Right ventricle myocardium superior (tissue), 1 donor: ENCODE data around the gene ARAP1. TPM values are rescaled to one million over a fixed set of nuclear protein-coding genes. Genes with fewer than 3 reads are reported as not detected.

ENCODE experiments used
- ATAC-seq: fragments of 200-7000 bp; cut with Tn5 transposase; one replicate; pipeline ENCODE4 v1.9.1; 2020; ENCODE audit warnings: mild to moderate bottlenecking; ENCODE audit not compliant: poor library complexity
- DNase-seq: peaks from one replicate; pipeline ENCODE4 v3.0.0-alpha.2; 2020
- intact Hi-C: fragments of 100-400 bp; cut with DNase I; formaldehyde crosslinking; loops from one replicate; pipeline ENCODE4 v1.11.2; 2022
- microRNA-seq: library from miRNA; unstranded; fragments of <30 nt; microRNA quantifications from one replicate; pipeline ENCODE4 v1.2.0, GENCODE V29; 2020
- total RNA-seq: library from RNA; stranded (reverse); fragmentation: NEBNext Ultra II Directional; extraction: Animal tissue kit (Norgen Biotek cat#: 25700); gene quantifications from one replicate; pipeline ENCODE4 v1.2.1, GENCODE V29; 2021
- donor health status: DM: no; HTN: yes; CAD: no; lungs with severe emphysema.

Gene ARAP1
- total RNA-seq, 1 donor from 2014 or later = 58.0 TPM

DNA sequence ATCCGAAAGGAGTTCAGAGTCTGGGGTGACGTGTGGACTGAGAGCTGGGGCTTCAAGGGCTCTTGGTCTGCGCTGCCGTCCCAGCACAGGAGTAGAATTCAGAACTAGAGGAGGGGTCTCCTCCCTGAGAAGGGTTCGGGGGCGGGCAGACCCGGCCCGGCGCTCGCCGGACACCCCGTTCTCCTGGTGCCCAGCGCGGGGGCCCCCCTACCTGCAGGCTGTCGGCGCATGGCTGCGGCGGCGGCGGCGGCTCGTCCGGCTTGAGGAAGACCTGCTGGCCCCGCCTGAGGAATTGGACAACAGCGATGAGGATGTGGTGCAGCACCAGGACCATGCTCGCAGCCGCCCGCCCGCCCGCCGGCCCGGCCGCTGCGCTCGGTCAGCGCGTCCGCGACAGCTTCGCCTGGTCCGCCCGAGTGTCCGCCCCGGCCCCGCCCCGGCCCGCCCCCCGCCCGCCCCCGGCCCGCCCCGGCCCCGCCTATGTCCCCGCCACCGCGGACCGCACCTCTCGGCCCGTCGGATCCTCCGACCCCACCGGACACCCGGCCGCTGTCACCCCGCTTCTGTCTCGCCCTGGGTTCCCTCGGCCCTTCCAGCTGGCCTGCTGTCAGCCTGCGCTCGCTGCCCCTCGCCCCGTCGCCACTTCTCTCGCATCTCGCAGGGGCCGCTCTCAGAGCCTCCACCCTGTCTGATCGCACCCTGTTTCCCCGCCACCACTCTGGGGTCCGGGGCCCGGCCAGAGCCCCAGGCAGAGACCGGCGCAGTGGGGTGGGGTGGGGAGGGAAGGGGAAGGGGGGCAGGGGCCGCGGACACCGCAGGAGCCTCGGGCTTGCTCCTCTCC, 109.9 kb downstream of the ARAP1 start:
- intact Hi-C loops = loop anchor here (10.0 kb wide), 1 partner anchor 157 kb away; no protein-coding TSS in a partner anchor
- DNase-seq (peak; percentile 64), ATAC-seq (peak; percentile 85)

DNA sequence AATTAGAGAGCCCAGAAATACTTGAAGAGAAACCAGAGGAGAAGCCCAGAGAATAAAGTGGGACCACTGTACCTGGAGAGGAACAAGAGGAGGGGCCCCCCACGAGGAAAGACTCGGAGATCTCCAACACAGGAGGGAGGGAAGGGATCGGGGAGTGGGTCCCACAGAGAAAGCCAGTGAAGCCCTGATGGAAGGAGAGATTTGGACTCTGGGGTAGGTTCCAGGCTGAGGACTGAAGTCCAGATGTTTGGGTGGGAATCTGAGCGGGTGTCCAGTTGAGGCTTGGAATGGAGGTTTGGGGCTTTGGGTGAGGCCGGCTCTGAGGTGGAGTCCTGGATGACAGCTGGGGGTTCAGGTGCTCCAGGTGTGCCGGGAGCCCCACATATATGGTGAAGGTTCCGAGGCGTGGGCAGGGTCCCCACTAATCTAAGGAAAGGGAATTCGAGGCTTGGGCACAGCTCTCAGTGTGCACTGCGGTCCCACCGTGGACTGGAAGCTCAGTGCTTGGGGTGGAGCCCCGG, 110.6 kb downstream of the ARAP1 start:
- intact Hi-C loops = loop anchor here (10.0 kb wide), 1 partner anchor 157 kb away; no protein-coding TSS in a partner anchor
- ATAC-seq = no peak
- DNase-seq = peak; percentile 49

DNA sequence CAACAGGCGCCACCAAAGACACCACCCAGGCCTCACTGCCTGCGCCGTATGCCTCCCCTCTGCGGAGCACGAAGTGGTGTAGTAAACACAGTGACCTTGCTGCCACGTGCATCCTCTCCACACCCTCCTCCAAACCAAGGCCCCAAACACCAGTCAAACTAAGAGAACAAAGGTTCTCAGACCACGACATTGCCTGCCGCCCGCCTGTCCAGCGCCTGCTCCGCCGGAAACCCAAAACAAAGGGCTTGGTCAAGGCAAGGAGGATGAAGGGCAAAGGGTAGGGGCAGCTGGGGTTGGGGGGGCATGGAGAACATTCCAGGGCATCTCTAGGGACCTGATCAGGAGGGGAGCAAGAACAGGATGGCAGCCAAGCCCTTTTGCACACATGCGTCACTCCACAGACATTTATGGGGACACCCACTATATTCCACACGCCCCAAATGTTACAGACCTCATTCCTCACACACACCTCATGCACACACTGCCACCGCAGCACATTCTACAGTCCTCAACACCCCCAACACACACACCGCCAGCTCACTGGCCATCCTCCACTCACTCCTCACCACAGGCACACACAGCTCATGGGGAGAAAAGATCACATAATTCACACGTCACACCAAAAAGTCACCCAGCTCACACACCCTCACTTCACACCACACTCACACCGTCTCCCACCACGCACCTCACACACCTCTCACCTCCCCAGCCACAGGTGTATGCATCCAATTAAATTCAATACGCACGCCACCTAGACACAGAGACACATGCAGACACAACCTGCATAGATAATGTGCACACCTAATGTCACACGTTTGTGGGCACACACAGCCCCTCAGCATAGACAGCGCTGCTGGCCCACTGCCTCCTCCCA, 112.5 kb downstream of the ARAP1 start:
- intact Hi-C loops = loop anchor here (10.0 kb wide), 1 partner anchor 155 kb away; no protein-coding TSS in a partner anchor
- ATAC-seq = no peak
- peak; percentile 60 for DNase-seq

DNA sequence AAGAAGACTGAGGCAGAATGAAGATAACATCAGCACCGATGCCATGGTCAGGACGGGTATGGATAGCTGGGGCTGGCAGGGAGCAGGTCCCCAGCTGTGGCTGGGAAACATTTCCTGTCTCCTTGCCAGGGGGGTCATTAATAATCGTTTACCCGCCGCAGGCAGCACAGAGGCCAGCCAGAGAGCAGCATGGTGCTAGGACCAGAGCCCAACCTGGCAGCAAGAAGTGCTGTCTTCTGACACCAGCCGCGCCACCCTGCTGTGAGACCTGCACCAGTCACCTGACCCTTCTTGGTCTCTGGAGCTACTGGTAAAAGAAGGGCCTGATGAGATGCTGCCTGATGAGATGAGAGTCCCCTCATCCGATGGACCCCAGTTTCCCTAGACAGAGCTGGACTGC, 114.3 kb downstream of the ARAP1 start:
- intact Hi-C loops = no loop called here
- DNase-seq = no peak
- no peak for ATAC-seq

DNA sequence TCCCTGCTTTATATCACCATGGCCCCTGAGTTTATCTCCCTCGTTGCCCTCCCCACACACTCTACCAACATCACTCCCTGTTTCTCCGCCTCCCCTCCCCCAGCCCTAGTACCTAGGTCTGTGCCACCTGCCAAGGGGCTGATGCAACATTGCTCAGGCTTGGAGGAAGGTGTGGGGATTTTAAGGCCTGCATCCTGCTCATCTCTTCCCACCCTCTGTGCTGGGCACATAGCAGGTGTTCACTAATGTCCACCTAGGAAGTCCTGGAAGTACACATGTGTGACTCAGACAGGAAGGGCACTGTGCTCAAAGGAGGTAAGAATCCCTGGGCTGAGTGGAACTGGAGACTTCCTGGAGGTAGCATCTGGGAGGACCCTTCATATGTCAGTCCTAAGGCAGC, 115.0 kb downstream of the ARAP1 start:
- no peak for ATAC-seq
- DNase-seq = no peak
- intact Hi-C loops = no loop called here

DNA sequence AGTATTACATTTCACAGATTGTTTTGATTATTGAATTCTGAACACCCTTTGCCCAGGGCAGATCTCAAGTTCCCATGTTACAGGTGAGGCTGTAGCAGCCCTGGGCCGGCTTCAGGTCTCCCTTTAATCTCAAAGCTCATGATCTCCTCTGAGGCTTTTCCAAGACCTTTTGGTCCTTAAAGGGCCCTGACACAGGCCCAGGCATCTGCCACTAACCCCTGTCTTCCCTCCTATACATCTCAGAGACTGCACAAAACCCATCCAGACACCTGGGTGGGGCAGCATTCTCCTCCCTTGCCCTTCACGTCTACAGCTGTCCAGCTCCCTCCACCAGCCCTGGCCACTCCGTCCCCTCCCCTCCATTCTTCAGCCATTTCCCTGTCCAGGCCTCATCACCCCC, 115.8 kb downstream of the ARAP1 start:
- DNase-seq = no peak
- intact Hi-C loops = no loop called here
- ATAC-seq = no peak

DNA sequence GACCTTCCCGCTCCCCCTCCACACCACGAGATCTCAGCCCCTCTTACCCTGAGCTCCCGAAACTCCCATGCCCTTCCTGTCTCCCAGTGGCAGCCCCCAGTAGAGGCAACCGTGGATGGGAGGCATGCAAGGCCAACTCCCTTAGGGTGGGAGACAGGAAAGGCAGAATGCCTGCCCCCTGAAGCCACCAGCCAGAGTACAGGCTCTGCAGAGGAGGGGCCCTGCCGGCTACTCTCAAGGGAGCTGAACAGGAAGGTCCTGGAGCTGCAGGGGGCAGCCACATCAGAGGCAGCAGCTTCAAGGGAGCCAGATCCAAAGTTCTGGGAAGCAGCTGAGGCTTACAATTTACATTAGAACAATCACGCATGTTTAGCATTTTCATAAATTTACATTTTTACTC, 116.3 kb downstream of the ARAP1 start:
- DNase-seq (peak; percentile 54), ATAC-seq (no peak)
- intact Hi-C loops = no loop called here

DNA sequence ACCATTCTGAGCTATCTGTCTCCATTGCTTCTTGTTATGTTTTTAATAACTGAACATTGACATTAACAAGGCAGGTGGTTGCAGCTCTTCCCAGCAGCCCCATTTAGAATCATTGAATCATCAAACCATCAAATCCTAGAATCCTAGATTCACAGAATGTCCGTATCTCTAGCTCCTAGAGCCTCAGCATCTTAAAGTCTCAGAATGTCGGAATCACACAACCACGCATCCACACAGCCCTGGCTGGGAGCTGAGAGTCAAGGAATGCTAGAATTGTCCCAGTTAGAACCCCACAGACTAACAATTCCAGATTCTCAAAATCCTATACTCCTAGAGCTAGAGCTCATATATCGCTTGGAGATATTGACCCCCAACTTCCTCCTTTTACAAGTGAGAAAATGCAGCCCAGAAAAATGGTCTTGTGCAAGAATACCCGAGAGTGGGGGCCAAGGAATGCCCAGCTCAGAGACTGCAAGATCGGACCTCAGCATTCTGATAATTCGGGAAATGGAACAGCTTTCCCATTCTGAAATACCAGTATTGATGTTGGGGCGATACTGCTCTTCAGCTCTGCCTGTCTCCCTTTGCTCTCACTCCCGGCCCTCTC, 116.8 kb downstream of the ARAP1 start:
- ATAC-seq = no peak
- intact Hi-C loops = no loop called here
- DNase-seq = no peak

Small RNAs within 50 kb of the gene (microRNA-seq; reads per million reads assigned to microRNA genes)
- gene MIR4692 = not detected

Other genes with a start within 250 kb of the ARAP1 start
- 38.5 TPM for gene PDE2A, start 78.0 kb downstream of the ARAP1 start, total RNA-seq
- 117 TPM for gene STARD10, start 41.6 kb upstream of the ARAP1 start, total RNA-seq
- gene ATG16L2, start 62.0 kb upstream of the ARAP1 start, total RNA-seq = 16.8 TPM